DND-41 (cell line): ENCODE measurements around the gene STAP2.

Experiments
- CTCF ChIP-seq: IDR thresholded peaks from 2 replicates; pipeline ENCODE4 v1.5.1; 2012; ENCODE audit warnings: borderline replicate concordance, low read length, moderate library complexity, mild to moderate bottlenecking; ENCODE audit not compliant: poor library complexity, severe bottlenecking; ENCODE audit errors: extremely low read depth
- EZH2 ChIP-seq: IDR thresholded peaks from 3 replicates; pipeline ENCODE4 v1.6.1; 2012; ENCODE audit warnings: borderline replicate concordance, low read depth, mild to moderate bottlenecking, moderate library complexity, low read length, inconsistent platforms; ENCODE audit not compliant: severe bottlenecking

GRCh38 chr19:4360641-4361151 is 22.1 kb upstream of the STAP2 start:
- no peak for TF ChIP-seq CTCF
- TF ChIP-seq EZH2: no peak
